Ammon's horn (tissue), 1 donor: ENCODE results near the gene EHD3.
A peak's percentile ranks its signal among the peaks of the same experiment; 100 is the strongest.

Experiments
- DNase-seq: peaks from one replicate; pipeline ENCODE4 v3.0.0-alpha.2; 2016; ENCODE audit warnings: low spot score

EHD3 gene

DNA sequence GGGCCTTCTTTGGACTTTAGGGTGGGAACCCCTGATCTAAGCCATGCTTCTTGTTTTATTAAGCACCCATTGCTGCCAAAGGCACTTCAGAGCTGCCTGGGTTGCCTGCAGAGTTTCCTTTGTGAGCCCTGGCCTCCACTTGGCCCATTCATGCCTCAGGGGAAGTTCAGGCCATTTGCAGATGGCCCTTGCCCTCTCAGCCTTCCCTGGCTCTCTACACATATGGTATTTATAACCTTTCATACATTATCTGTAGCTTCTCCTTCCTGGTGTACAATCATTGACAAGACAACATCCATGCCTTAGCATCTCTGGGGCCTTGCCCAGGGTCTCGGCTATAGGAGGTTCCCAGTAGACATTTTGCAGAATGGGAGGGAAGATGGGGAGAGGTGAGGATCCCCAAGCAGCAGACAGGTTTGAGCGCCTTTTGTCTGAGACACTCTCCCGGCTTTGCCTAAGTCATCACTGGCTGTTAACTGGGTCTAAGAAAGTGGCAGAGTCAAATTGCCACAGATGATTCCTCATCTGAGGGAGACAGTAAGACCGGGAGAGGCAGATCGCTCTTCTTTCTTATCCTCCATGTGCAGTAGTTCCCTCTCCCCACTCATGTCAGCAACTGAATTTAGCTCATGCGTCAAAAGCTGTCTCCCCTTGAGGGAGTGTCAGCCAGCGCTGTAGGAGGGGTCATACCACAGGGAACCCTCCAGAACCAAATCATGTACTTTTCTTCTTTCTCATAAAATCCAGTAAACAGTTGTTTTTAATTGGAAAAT is 2.7 kb downstream of the EHD3 start:
- DNase-seq = no peak

GRCh38 chr2:31237348-31238017 is 3.5 kb downstream of the EHD3 start:
- DNase-seq = no peak

- DNase-seq = peak; percentile 75
Measured at GRCh38 chr2:31238126-31238905, 4.4 kb downstream of the EHD3 start.

GRCh38 chr2:31238906-31239592 is 5.1 kb downstream of the EHD3 start:
- DNase-seq = no peak

GRCh38 chr2:31239593-31240177 is 5.7 kb downstream of the EHD3 start:
- peak; percentile 72 for DNase-seq

GRCh38 chr2:31240381-31241365 is 6.7 kb downstream of the EHD3 start:
- DNase-seq = no peak

GRCh38 chr2:31241625-31242270 is 7.8 kb downstream of the EHD3 start:
- DNase-seq = no peak

DNA sequence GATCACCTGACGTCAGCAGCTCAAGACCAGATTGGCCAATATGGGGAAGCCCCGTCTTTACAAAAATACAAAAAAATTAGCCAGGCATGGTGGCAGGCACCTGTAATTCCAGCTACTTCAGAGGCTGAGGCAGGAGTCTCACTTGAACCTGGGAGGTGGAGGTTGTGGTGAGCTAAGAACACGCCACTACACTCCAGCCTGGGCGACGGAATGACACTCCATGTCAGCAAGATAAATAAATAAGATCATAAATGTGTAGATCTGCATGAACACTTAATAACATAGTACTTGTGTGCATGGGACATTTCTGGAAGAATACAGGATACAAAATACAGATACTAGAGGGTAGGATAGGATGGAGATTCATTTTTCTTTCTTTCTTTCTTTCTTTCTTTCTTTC is 9.1 kb downstream of the EHD3 start:
- no peak for DNase-seq

DNA sequence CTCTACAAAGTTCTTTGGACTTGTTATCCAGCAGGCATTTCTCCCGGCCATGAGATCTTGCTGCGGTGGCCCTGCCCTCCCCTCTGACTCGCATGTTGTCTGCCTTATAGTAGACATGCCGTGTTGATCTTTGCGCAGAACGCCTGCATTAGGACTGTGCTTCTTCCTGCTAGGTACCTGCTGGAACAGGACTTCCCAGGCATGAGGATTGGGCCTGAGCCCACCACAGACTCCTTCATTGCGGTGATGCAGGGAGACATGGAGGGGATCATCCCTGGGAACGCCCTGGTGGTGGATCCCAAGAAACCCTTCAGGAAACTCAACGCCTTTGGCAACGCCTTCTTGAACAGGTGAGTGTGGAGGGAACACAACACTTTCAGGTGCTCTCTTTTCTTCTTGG is 10.1 kb downstream of the EHD3 start:
- DNase-seq = no peak

DNA sequence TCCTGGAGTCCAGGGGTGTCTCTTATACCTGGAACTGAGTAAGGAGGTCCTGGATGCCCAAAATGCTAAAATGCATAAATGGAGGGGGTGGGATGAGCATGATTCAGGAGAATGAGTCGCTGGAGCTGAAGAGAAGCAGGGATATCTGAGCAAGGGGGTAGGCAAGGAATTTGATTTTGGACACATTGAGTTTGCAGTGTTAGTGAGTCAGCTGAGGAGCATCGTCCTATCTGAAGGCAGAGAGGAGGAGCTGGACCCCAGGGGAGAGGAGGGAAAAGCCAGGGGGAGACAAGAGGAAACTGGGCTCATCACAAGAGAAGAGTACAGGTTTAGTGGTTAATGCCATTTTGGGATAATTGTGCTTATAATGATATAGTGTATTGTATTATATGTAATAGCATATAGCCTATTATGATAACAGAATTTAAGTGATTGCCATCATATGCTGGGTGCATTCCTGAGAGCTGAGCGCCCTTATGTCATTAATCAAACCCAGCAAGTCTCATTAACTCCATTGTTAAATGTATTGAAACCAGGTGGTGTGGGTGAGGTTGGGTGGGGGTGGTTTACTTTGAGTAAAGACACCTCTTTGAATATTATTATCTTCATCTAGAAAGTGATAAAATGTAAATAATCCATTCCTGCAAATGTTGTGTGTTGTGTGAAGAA is 12.4 kb downstream of the EHD3 start:
- DNase-seq = no peak

DNA sequence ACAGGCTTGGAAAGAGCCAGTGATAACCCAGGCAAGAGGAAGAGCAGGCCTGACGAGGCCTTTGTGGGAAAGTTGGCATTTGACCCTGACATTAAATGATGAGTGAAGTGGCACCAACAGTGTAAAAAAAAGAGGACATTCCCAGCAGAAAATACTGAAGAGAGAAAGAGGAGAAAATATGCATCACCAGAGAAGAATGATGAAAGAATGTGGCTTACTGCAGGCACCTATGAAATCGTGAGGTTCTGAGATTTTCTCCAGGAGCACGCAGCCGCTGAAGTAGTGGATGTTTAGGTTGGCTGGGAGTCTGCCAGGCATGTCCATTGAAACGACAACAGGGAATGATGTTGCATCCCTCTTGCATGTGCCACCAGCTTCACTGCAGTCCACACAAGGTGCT is 13.8 kb downstream of the EHD3 start:
- DNase-seq = no peak

- no peak for DNase-seq
Measured at GRCh38 chr2:31248139-31248538, 14.2 kb downstream of the EHD3 start.

GRCh38 chr2:31249009-31249690 is 15.2 kb downstream of the EHD3 start:
- no peak for DNase-seq

DNA sequence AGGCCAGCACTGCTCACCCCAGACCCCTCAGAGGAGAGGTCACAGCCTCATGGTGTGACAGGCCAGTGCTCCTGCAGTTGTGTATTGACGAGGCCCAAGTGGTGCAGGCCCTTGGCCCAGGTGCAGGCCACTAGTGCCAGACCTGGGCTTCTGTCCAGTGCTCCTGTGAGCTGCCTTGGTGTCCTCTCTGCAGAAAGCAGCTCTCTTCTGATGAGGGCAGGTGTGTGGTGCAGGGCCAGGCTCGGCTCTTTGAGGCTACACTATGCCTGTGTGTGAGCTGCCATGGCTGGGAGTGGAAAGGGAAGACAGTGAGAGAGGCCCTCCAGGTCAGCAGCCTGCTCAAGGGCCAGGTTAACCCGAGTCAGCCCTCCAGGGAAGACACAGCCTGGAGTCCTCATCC is 17.1 kb downstream of the EHD3 start:
- no peak for DNase-seq

GRCh38 chr2:31251851-31252250 is 17.9 kb downstream of the EHD3 start:
- DNase-seq = no peak

DNA sequence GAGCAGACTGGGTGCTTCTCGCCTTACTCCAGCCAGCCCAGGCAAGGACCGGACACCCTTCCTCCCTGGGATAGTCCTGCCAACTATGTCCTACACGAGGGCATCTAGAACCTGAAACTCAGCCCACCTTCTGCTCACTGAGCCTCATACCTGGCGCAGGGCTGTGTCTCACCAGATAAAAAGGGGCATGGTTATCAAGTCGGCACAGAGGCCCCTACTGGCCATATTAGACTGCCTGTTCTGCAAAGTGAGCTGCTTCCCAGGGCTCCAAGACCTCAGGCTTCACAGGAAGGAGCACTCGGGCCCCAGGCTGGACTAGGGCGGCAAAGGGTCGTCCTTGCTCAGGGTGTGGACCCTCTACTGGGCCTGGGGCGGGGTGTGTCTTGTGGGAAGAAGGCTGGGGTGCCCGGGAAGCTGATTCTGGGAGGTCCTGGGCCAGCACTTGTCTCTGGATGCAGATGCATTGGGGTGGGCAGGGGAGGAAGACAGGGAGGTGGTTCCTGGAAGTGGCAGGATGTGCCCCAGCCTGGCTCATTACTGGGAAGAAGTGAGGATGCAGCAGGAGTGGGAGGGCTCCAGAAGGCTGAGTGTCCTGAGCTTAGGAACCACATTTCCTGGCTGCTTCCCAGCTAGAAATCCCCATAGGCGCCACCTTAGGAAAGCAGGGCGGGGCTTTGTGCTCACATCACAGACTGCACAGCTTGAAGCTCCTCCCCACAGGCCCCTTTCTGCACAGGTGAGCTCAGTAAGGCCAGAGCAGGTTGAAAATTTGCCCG is 19.6 kb downstream of the EHD3 start:
- DNase-seq = no peak

GRCh38 chr2:31254237-31255203 is 20.6 kb downstream of the EHD3 start:
- DNase-seq = no peak
